IPS DF 6.9 (cell line): ENCODE results near the gene ATP23.

ENCODE experiments used
- DNase-seq: peaks from one replicate; pipeline ENCODE4 v3.0.0-alpha.2; 2013; ENCODE audit warnings: low read depth, low spot score
- H3K27ac ChIP-seq: one replicate; pipeline ENCODE4 v1.5.1; 2013; ENCODE audit warnings: low read length, control low read depth
- H3K27me3 ChIP-seq: 2 replicates; pipeline ENCODE4 v1.6.1; 2013; ENCODE audit warnings: mild to moderate bottlenecking, low read length; ENCODE audit not compliant: control insufficient read depth, insufficient read depth
- H3K36me3 ChIP-seq: 2 replicates; pipeline ENCODE4 v1.6.1; 2013; ENCODE audit warnings: low read length; ENCODE audit not compliant: control insufficient read depth, insufficient read depth
- H3K4me1 ChIP-seq: 2 replicates; pipeline ENCODE4 v1.6.1; 2013; ENCODE audit warnings: low read length; ENCODE audit not compliant: control insufficient read depth, insufficient read depth
- H3K4me3 ChIP-seq: 2 replicates; pipeline ENCODE4 v1.5.1; 2013; ENCODE audit warnings: mild to moderate bottlenecking, low read length
- H3K9me3 ChIP-seq: 2 replicates; pipeline ENCODE4 v1.6.1; 2013; ENCODE audit warnings: low read length, inconsistent platforms; ENCODE audit not compliant: control insufficient read depth, insufficient read depth
- WGBS: extraction: QIAGEN DNeasy Blood & Tissue Kit; methylation state at CpG from one replicate; pipeline ENCODE4 v1.1.7; 2013; ENCODE audit warnings: mixed read lengths, missing lambda C conversion rate; ENCODE audit not compliant: insufficient read length, insufficient coverage; 5-methylcytosine and 5-hydroxymethylcytosine counted together

ATP23 gene

GRCh38 chr12:57983858-57984505 lies 42.6 kb downstream of the ATP23 start:
- Histone ChIP-seq H3K4me1 (no peaks in the 10 kb centered on the region), H3K4me3 (no peak overlapping the region), H3K27ac (no peak overlapping the region), H3K27me3 (no peaks in the 10 kb centered on the region), H3K9me3 (no peaks in the 10 kb centered on the region), H3K36me3 (no peaks in the 10 kb centered on the region)
- WGBS = no CpG with 5 or more reads among the region's 6 CpGs
- no peak for DNase-seq

- Histone ChIP-seq H3K4me1 (no peaks in the 10 kb centered on the region), H3K4me3 (no peak overlapping the region), H3K9me3 (no peaks in the 10 kb centered on the region), H3K27me3 (no peaks in the 10 kb centered on the region), H3K27ac (no peak overlapping the region), H3K36me3 (no peaks in the 10 kb centered on the region)
- DNase-seq = no peak
- no CpG with 5 or more reads among the region's 16 CpGs for WGBS
These were observed 43.3 kb downstream of the ATP23 start for GRCh38 chr12:57984629-57985151.

- Histone ChIP-seq H3K27me3 (no peaks in the 10 kb centered on the region), H3K36me3 (no peaks in the 10 kb centered on the region), H3K9me3 (no peaks in the 10 kb centered on the region), H3K27ac (no peak overlapping the region), H3K4me3 (no peak overlapping the region), H3K4me1 (no peaks in the 10 kb centered on the region)
- DNase-seq = no peak
These were observed 44.3 kb downstream of the ATP23 start for GRCh38 chr12:57985685-57986084.

- no peaks in the 10 kb centered on the region for H3K4me1 ChIP-seq
- H3K27ac ChIP-seq = no peak overlapping the region
- no peak overlapping the region for H3K4me3 ChIP-seq
- no peaks in the 10 kb centered on the region for H3K9me3 ChIP-seq
- DNase-seq = no peak
- H3K36me3 ChIP-seq = no peaks in the 10 kb centered on the region
- no peaks in the 10 kb centered on the region for H3K27me3 ChIP-seq
These were observed 48.5 kb downstream of the ATP23 start for GRCh38 chr12:57989838-57990237.

GRCh38 chr12:57990241-57990883 lies 49.0 kb downstream of the ATP23 start:
- no peak overlapping the region for H3K27ac ChIP-seq
- no peaks in the 10 kb centered on the region for H3K9me3 ChIP-seq
- no peaks in the 10 kb centered on the region for H3K27me3 ChIP-seq
- no peaks in the 10 kb centered on the region for H3K36me3 ChIP-seq
- no peak overlapping the region for H3K4me3 ChIP-seq
- WGBS = no CpG with 5 or more reads among the region's 6 CpGs
- DNase-seq = no peak
- no peaks in the 10 kb centered on the region for H3K4me1 ChIP-seq

GRCh38 chr12:57992001-57992400 lies 50.6 kb downstream of the ATP23 start:
- Histone ChIP-seq H3K9me3 (no peaks in the 10 kb centered on the region; the same call in 1 of the 2 replicates), H3K36me3 (no peaks in the 10 kb centered on the region), H3K27me3 (no peaks in the 10 kb centered on the region), H3K4me3 (no peak overlapping the region), H3K4me1 (no peaks in the 10 kb centered on the region), H3K27ac (no peak overlapping the region)
- no CpG with 5 or more reads among the region's 2 CpGs for WGBS
- no peak for DNase-seq

- no peaks in the 10 kb centered on the region for H3K27me3 ChIP-seq
- H3K4me3 ChIP-seq = no peak overlapping the region
- no CpG with 5 or more reads among the region's 1 CpG for WGBS
- H3K4me1 ChIP-seq = no peaks in the 10 kb centered on the region
- DNase-seq = no peak
- H3K27ac ChIP-seq = no peak overlapping the region
- no peaks in the 10 kb centered on the region; the same call in 1 of the 2 replicates for H3K9me3 ChIP-seq
- no peaks in the 10 kb centered on the region for H3K36me3 ChIP-seq
These were observed 51.7 kb downstream of the ATP23 start for GRCh38 chr12:57993030-57993429.

GRCh38 chr12:57993834-57994233 lies 52.5 kb downstream of the ATP23 start:
- DNase-seq = no peak
- Histone ChIP-seq H3K27me3 (no peaks in the 10 kb centered on the region), H3K4me3 (no peak overlapping the region), H3K9me3 (no peaks in the 10 kb centered on the region; the same call in 1 of the 2 replicates), H3K27ac (no peak overlapping the region), H3K4me1 (no peaks in the 10 kb centered on the region), H3K36me3 (no peaks in the 10 kb centered on the region)
- WGBS = no CpG with 5 or more reads among the region's 3 CpGs

GRCh38 chr12:57996520-57996919 lies 55.2 kb downstream of the ATP23 start:
- H3K9me3 ChIP-seq = no peaks in the 10 kb centered on the region; the same call in 1 of the 2 replicates
- no CpG with 5 or more reads among the region's 2 CpGs for WGBS

GRCh38 chr12:57998251-57998650 lies 56.9 kb downstream of the ATP23 start:
- H3K36me3 ChIP-seq = no peaks in the 10 kb centered on the region
- no peak for DNase-seq
- H3K9me3 ChIP-seq = no peaks in the 10 kb centered on the region; the same call in 1 of the 2 replicates
- no peak overlapping the region for H3K27ac ChIP-seq
- H3K4me1 ChIP-seq = no peaks in the 10 kb centered on the region
- no peak overlapping the region for H3K4me3 ChIP-seq
- H3K27me3 ChIP-seq = no peaks in the 10 kb centered on the region

More at GRCh38 chr12:57996520-57996919, 55.2 kb downstream of the ATP23 start:
- H3K4me3 ChIP-seq = no peak overlapping the region
- no peaks in the 10 kb centered on the region for H3K27me3 ChIP-seq
- no peaks in the 10 kb centered on the region for H3K36me3 ChIP-seq
- DNase-seq = no peak
- no peak overlapping the region for H3K27ac ChIP-seq
- no peaks in the 10 kb centered on the region for H3K4me1 ChIP-seq

- WGBS = no CpG with 5 or more reads among the region's 2 CpGs
- no peak overlapping the region for H3K27ac ChIP-seq
- no peaks in the 10 kb centered on the region for H3K27me3 ChIP-seq
- DNase-seq = no peak
- H3K36me3 ChIP-seq = no peaks in the 10 kb centered on the region
- no peak overlapping the region for H3K4me3 ChIP-seq
- no peaks in the 10 kb centered on the region; the same call in 1 of the 2 replicates for H3K9me3 ChIP-seq
- H3K4me1 ChIP-seq = no peaks in the 10 kb centered on the region
These were observed 59.1 kb downstream of the ATP23 start for GRCh38 chr12:58000499-58000898.
